ENCODE measurements around the gene NR6A1. TPM values are rescaled to one million over a fixed set of nuclear protein-coding genes. Genes with fewer than 3 reads are reported as not detected.
"Not testable (repeated sequence)": the region's sequence is repeated elsewhere in the genome, so short reads cannot be mapped to it uniquely, and the experiment has no call there.

Gene NR6A1
- total RNA-seq, 1 donor from 2014 or later, result 1.7 TPM

GRCh38 chr9:124652615-124653393, 118.3 kb downstream of the NR6A1 start:
- ATAC-seq, result peak; percentile 95

GRCh38 chr9:124652203-124652602, 118.9 kb downstream of the NR6A1 start:
- ATAC-seq, result peak; percentile 55

- no peak for ATAC-seq
Observed at GRCh38 chr9:124645274-124645673, 125.8 kb downstream of the NR6A1 start.

- ATAC-seq, result no peak
Observed at GRCh38 chr9:124639637-124640036, 131.5 kb downstream of the NR6A1 start.

GRCh38 chr9:124635285-124635684, 135.8 kb downstream of the NR6A1 start:
- no peak for ATAC-seq

- no peak for ATAC-seq
Observed at GRCh38 chr9:124632077-124632621, 139.0 kb downstream of the NR6A1 start.

- no peak for ATAC-seq
Observed at GRCh38 chr9:124631326-124631725, 139.8 kb downstream of the NR6A1 start.

GRCh38 chr9:124629600-124629999, 141.5 kb downstream of the NR6A1 start:
- ATAC-seq, result peak; percentile 43

GRCh38 chr9:124628741-124629140, 142.4 kb downstream of the NR6A1 start:
- ATAC-seq, result no peak

GRCh38 chr9:124626276-124626675, 144.8 kb downstream of the NR6A1 start:
- ATAC-seq, result no peak

GRCh38 chr9:124625087-124625486, 146.0 kb downstream of the NR6A1 start:
- no peak for ATAC-seq

GRCh38 chr9:124624735-124624992, 146.4 kb downstream of the NR6A1 start:
- no peak for ATAC-seq

- ATAC-seq, result no peak
Observed at GRCh38 chr9:124623966-124624734, 147.0 kb downstream of the NR6A1 start.

- no peak for ATAC-seq
Observed at GRCh38 chr9:124622882-124623281, 148.2 kb downstream of the NR6A1 start.

GRCh38 chr9:124621371-124622328, 149.5 kb downstream of the NR6A1 start:
- no peak for ATAC-seq

- no peak for ATAC-seq
Observed at GRCh38 chr9:124618476-124618875, 152.6 kb downstream of the NR6A1 start.

- peak; percentile 87 for ATAC-seq
Observed at GRCh38 chr9:124617477-124618141, 153.5 kb downstream of the NR6A1 start.

GRCh38 chr9:124616961-124617360, 154.2 kb downstream of the NR6A1 start:
- ATAC-seq, result no peak

- ATAC-seq, result not testable (repeated sequence)
Observed at GRCh38 chr9:124615840-124616239, 155.3 kb downstream of the NR6A1 start.

- no peak for ATAC-seq
Observed at GRCh38 chr9:124615100-124615742, 155.9 kb downstream of the NR6A1 start.

- no peak for ATAC-seq
Observed at GRCh38 chr9:124613849-124614248, 157.3 kb downstream of the NR6A1 start.

GRCh38 chr9:124611106-124611505, 160.0 kb downstream of the NR6A1 start:
- no peak for ATAC-seq

Data from esophagus mucosa (tissue), 1 donor.